CD4-positive, alpha-beta T cell treated with Interleukin-12 subunit alpha and Interleukin-12 subunit beta, for 1 hour (primary cell): ENCODE results near the gene ABCG1.
A peak's percentile ranks its signal among the peaks of the same experiment; 100 is the strongest.

Source experiments
- DNase-seq: peaks from one replicate; pipeline ENCODE4 v3.0.0-alpha.2; 2020

Gene ABCG1

DNA sequence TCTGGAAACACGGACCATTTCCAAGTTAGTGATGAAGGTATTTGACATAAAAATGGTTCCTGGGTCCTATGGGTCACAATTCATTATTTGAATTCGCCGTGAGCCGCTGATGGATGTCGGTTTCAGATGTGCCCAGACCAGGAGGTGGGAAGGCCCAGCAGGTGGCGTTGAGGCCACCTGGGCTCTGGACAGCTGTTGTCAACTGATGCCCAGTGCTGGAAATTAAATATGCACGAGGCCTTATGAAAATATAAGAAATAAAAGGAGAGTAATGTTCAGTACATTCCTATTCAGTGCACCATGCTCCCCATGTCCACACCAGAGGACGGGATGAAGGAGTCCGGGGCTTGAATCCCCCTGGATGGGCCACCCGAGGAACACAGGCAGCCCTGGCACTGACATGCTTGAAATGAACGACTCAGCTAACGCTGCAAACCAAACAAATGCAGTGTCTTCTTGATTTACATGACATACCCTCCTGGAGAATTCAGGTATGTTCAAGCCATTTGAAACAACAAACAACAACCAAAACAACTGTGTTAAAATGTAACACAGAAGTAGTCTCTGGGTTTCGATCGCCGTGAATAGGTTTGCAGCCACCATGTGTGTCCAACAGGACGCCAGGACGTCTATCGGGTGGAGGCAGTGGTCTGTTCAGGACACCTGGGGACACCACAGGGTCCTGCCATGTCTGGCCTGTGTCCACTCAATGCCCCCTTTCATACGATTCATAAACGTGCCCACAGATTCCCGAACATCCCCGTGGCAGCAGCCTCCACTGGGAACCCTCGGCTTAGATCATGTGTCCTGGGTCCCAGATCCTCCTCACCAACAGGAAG is 90.2 kb downstream of the ABCG1 start:
- DNase-seq = no peak

DNA sequence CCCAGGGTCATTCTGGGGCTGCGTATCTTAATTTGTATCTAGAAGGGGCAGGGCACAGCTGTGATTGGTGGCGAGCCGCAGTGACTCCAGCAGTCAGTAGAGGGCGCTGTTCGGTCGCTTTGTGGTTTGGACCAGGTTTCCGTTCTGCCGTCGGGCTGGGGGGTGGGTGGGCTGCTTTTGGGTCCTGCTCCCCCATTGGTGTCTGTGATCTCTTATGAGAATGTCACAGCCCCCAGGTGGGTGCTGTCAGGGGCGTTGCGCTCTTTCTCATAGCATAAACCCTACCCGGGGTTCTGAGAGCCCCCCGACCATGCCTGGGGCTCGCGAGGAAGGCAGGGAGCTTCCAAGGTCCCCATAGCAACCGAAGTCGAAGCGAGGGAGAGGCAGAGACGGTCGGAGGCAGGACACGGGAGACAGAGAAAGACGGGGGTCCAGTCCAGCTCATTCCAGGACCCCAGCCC is 90.8 kb downstream of the ABCG1 start:
- peak; percentile 65 for DNase-seq

DNA sequence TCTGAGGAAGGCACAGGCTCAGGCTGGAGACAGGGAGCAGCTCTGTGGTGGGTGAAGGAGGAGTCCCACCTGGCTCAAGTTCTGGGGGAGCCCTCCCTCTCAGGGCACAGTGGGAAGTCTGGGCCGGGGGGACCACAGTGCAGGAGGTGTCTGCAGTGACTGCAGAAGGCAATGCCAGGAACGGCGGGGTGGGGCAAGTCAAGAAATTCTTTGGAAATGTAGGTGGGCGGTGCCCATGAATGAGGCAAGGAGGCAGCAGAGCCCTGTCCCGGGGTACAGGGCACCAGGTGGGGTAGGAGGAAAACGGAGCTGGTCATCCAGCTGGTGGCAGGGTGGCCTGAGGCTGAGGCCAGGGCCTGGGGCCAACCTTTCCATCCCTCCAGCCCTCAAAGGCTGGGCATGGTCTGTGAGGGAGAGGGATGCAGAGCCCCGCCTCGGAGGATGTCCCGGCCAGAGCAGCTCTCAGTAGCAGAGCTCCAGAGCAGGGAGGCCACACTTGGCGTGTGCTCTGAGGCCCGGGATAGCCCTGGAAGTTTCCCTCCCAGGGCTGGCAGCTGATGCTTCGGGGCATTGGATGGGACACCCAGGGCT is 91.6 kb downstream of the ABCG1 start:
- DNase-seq = no peak

DNA sequence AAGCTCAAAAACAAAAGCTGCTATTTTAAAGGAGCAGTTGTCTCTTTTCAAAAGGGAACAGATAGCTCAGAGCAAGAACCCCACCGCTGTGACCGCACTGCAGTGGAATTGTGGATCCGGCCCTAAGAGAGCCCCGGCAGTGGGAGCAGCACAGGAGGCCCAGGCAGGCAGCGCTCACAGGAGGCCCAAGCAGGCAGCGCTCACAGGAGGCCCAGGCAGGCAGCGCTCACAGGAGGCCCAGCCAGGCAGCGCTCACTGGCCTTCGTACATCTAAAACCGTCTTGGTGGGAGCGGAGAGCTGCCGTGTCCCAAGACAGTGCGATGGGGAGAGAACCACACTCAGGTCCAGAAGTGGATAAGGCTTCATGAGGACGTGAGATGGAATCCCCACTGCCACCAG is 92.2 kb downstream of the ABCG1 start:
- DNase-seq = no peak

DNA sequence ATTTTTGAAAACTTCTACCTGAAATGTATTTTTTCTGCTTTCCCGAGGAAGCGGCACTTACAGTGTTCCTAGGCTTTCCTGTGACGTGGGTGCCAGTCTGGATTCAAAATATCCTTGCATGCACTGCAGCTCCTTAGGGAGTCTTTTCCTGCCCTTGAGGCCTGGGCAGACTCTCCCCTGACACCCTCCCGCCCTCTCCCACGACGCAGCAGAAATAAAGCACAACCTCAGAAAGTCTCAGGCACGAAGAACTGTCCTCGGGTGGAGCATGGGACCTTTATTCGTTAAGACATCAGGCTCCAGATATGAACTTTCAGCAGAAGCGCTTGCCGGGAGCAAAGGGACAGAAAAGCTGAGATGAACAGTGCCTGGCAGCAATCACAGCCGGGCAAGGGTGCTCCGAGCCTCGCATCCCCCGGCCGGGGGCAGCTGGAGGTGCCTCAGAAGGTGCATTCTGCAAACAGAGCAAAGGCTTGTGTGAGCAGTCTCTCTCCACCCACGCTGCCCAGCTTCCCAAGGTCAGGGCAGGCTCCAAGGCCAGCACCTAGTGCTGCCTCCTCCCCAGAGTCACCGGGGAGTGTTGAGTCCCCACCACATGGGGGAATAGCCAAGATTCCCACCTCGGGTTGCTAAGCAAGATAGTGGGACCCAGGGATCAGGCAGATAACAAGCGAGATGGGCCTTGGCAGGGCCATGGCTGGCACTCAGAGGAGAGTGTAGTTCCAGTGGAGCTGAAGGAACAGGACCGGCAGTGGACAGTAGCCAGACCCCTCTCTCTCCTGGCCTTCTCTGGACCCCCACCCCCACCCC is 93.1 kb downstream of the ABCG1 start:
- no peak for DNase-seq

DNA sequence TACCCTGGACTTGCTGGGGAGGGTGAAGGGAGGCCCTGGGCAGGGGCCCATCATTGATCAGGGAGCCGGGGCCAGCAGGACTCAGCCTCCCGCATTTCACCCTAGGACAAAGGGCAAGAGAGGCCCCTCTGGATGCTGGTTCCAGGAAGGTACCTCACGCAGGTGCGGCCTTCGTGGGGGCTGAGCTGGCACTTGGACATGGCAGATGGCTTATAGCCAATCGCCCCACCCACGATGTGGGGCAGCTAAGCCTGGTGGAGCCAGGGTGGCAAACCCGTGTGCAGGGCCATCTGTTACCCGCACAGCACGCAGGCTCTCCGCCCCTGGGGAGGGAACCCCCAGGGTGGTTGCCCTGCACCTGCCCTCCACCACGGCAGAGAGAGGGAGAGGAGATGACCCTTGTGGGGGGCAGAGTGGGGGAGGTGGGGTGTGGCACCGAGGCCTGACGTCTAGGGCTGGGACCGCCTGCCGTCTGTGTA is 93.7 kb downstream of the ABCG1 start:
- DNase-seq = no peak

DNA sequence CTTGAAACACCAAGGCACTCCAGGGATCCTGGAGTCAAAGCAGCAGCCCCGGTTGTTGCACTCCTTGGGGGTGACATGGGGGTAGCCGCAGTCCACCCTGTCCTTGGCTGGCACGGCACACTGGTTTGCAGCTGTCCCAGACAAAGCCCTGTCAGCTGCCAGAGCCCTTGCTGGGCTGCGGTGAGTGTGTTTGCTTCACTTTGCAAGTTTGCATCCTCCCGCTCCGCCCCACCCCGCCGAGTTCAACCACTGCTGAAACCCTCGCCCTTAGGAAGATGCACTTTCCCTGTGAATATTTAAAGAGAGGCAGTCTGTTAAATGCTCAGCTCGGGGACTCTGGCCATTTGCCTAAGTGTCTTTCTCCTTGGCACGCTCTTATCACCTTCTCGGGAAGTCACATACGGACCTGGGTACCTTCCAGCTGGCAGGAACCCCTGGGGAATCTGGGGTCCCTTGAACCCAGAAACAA is 94.6 kb downstream of the ABCG1 start:
- no peak for DNase-seq

DNA sequence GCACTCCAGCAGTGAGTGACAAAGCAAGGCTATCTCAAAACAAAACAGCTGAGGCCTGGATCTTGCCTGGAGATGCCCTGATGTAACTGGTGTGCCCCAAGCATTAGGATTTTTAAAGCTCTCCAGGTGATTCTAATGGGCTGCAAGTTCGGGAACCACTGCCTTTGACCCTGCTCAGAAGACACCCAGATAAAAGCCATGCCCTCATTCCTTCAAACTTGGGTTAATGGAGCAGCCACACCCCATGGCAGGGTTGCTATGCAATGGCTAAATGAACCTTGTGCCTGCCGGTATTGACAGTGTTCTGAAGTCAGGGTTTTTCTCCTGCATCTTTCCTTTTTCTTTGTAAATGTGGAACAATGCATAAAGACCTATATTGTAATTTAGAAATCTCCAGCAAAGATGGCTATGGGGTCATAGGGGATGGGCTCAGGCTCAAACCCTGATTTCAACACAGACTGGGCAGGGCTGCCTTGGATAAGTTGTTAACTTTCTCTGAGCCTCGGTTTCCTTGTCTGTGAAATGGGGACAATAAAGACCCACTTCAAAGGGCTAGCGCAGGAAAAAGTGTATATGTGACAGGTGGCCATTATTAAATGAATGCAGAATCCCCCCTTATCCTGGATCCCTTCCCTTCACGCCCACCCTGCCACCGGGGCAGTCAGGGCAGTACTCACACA is 95.8 kb downstream of the ABCG1 start:
- DNase-seq = no peak

DNA sequence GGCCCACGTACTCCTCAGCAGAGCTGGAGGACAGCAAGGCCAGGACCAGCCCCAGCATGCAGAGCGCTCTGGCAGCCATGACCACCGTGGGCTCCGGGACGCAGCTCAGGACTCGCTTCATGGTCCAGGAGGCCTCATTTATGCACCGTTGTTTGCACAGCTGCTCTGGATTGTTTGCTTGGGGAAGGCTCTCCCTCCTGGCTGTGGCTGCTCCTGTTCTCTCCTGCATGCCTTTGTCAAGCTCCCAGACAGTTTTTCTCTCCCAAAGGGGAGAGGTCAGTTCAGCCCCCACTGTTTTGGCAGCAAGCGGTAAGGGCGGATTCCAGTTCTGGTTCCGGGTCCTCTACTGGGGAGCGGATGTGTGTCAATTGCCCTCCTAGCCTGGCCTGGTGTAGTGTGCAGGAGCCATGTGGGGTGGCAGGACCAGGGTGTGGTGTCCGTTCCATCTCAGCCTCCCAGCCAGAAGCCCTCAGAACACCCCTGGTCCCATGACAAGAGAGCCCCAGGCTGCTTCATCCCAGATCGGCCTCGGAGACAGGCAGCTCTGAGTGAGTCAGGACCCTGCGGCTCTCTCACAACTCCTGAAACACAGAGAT is 96.5 kb downstream of the ABCG1 start, which contains the start of gene TFF3:
TSS of gene TFF3 (minus strand) at position 114 of the 596 bp plus-strand sequence. CDS start at position 79, 35 bp downstream.
- DNase-seq = no peak

DNA sequence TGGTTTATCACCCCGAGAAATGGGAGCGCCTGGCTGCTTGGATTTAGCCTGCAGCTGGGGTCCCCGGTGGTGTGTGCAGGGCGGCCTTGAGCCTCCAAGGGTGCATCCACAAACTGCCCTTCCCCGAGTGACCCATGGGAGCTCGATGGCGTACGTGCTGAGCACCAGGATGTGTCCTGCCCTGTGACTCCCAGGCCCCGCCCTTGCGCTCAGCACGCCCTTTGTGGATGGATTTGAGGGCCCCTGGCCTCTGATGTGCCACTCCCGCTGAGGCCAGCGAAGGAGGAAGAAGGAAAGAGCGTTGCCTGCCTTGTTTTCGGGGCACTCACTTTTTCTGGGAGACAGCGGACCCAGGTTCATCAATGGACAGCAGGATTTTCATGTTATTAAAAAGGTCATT is 98.0 kb downstream of the ABCG1 start:
- no peak for DNase-seq

DNA sequence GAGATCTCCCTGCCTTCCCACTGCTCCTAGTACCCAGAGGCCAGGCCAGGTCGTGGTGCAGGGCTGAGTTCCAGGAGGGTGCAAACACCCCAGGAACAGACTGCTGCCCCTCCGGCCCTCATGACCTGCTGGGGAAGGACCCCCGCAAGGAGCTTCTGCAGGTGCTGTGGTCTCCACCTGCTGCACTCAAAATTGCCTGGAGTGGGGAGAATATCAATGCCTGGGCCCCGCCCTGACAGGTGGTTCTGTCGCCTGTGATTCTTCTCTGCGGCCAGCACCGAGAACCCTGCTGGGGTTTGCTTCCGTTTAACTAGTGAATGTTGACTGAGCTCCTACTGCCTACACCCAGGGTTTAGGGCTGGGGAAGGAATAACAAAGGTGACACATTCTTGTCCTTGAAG is 98.4 kb downstream of the ABCG1 start:
- DNase-seq = no peak

DNA sequence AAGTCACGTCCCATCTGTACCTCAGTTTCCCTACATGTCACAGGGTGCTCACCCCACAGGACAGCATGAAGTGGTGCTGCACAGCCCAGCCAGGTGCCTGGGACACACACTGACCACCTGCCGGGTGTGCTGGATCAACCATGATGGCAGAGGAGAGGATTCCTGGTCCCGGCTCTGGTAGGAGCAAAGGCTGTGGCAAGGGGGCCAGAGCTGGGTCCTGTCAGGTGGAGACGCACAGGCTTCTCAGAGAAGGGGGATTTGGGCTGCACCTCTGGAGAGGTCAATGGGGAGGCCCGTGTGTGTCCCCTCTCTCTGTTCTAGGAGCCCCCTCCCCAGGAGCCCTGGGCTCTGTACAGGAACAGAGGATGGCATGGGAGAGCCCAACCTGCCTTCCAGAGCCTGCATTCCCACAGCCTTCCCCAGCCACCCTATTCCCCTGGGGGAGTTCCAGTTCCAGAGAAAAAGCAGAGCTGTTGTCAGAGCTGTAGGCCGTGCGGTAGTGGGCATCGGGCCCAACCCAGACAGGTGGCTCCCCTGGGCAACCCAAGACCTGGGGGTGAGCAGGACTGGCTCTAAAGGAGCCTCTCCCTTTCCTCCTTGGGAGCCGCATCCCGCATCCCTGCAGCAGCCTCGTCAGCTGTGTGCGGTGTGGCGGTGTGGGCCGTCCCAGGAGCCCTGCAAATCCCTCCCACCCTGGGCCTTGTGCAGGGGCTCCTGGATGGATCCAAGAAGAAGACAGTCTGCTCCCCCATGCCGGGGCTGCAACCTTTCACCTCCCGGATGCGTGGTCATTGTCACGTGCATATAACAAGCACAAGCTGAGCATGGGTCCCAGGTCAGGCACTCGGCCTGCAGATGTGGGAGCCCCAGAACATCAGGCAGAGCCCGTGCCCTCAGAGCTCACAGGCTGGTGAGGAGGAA is 99.1 kb downstream of the ABCG1 start:
- DNase-seq = no peak

DNA sequence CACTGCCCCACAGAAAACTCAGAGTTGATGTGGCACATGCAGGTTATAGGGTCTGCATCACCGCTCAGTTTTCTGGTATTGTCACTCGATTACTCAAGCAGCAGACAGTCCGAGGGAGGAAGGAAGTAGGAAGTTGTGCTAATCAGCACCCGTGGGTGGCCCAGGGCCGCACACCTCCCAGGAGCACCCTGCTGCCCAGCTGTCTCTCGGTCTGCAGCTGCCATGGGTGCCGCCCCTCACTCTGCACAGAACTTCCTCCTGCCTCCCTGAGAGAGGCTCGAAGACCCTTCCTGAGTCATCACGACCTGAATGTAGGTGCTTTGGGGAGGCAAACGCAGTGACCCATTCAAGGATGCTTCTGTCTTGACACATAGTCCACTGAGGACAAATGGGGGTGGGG is 100.4 kb downstream of the ABCG1 start:
- DNase-seq = peak; percentile 8

DNA sequence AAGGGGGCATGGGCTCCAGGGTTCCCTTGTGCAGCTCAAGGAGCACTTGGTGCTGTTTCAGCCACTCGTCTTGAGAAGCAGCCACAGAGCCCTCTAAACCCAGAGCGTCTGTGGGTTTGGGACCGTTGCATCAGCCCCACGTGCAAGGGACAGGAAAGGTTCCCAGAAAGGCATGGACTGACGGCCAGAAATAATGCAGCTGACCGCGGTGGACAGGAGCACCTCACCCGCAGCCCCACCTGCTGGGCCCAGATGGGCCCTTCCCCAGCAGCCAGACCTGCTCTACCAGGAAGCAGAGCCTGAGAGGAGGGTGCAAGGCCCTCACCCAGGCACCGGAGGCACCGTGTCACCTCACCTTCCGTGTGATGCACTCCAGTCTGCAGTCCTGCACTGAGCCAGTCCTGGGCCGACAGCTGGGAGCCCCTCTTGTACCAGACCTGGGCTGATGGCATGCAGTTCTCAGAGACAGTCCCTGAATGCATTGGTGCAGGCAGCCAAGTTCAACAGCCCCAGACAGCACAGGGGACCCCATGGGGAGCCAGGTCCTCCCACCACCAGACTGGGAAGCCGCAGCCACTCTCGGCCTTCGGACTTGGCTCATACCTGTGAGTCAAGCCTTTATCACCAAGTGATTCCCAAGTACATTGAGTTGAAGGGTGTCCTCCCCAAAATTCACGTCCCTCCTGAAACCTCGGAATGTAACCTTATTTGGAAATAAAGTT is 101.1 kb downstream of the ABCG1 start:
- no peak for DNase-seq

DNA sequence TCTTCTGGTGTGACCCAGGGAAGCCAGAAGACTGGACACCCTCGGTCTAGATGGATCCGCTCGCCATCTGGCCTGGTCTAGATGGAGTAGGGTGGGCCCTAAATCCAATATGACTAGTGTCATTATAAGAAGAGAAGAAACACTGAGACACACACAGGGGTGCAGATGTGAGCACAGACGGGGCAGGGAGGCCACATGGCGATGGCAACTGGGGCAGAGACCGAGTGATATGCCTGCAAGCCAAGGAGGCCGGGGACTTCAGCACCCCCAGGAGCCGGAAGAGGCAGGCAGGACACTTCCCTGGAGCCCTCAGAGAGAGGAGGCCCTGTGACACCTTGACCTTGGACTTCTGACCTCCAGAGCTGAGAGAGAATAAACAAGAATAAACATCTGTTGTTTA is 101.9 kb downstream of the ABCG1 start:
- DNase-seq = no peak

DNA sequence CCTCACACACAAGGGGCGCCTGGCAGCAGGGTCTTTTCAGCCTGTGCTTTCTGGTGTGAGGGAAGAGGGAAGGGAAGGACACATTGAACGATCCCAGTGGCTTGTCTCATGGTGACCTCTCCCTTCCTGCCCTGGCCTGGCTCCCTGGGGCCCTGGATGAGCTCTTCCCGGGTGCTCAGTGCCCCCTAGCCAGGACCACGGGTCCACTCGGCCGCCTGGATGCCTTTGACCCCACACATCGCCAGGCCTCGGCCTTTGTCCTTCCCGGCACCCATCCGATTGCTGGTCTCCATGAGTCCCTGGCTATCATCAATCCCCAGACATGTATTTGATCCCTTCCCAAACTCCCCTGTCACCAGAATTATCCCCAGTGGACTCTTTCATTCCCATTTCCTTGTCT is 102.3 kb downstream of the ABCG1 start:
- no peak for DNase-seq

DNA sequence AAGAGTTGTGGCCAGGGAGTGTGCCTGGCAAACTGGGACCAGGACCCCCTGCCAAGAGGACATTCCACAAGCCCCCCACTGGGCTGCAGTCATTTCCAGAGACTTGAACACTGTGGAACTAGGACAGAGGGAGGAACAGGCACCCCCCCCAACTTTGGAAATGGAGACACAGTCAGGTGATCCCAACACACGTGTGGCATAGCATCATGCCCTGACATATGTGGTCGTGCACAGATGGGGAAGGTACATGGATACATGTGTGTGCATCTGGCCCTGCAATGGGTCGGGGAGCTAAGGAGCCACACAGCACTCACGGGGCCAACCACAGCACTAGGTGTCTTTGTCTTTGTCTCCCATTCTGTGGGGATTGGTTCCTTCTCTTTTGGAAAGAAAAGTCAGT is 102.9 kb downstream of the ABCG1 start:
- no peak for DNase-seq

DNA sequence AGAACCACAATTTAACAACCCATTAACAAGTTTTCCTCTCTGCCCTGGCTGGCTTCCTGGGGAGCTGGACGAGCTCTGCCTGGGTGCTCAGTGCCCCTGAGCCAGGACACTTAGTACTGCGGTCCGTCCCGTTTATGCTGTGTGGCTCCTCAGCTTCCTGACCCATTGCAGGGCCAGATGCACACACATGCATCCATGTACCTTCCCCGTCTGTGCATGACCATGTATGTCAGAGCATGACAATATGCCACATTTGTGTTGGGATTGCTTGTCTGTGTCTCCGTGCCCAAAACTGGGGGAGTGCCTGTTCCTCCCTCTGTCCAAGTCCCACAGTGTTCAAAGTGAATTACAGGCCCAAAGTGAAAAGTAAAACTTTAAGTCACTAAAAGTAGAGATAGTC is 106.0 kb downstream of the ABCG1 start:
- DNase-seq = no peak

DNA sequence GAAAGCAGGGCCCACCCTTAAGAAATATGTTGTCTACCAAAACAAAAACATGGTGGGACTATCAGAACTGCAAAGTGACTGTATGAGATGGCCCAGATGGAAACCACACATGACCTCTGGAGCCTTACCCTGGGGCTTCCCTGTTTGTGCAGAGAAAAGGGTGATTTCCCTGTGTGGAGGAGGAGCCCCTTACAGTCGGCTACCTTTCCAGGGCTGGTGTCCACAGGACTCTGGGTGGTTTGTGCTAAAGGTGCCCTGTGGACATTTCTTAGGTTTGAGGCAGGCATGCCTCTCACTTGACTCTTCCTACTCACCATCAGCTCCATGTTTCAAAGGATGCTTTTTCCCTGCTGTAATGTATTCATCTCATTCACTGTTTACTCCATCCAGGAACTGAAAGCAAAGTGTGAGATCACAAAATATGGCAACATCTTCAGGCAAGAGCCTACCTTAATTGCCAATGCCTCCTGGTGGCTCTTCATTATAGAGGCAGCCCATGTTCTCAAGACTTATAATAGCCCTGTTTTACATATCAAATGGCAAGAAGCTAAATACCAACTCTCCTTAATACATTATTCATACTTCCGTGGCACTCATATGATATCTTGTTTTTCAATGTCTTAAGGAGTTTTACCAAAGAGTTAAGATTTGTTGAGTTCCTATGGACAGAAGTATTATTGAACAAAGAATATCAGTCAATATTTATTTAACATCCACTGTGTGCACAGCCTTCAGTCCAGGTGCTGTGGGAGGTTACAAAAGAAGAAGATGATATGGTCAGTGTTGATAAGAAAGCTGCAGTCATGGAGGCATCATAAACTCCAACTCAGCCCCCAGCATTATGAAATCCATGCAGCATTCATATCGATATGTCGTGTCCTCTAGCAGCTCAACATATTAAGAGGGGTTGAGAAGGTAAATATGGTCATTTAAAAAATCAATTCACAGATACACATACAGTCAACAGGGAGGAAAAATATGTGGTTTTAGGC is 111.7 kb downstream of the ABCG1 start:
- no peak for DNase-seq
